HG02642 (cell line): Measurements from ENCODE around the gene EPHB6.

Experiments
- ATAC-seq: cut with Tn5 transposase; IDR thresholded peaks from one replicate; pipeline ENCODE4 v1.9.1; 2021; ENCODE audit warnings: mild to moderate bottlenecking; ENCODE audit not compliant: unreplicated experiment, poor library complexity

EPHB6 gene

GRCh38 chr7:142876236-142876960 is 21.5 kb downstream of the EPHB6 start:
- no peak for ATAC-seq

- no peak for ATAC-seq
Observed at GRCh38 chr7:142876991-142877910, 22.4 kb downstream of the EPHB6 start.

- no peak for ATAC-seq
Observed at GRCh38 chr7:142878315-142878714, 23.4 kb downstream of the EPHB6 start.

- ATAC-seq = no peak
Observed at GRCh38 chr7:142879060-142879459, 24.2 kb downstream of the EPHB6 start.

- peak; percentile 75 for ATAC-seq
Observed at GRCh38 chr7:142880876-142881505, 26.1 kb downstream of the EPHB6 start.

- no peak for ATAC-seq
Observed at GRCh38 chr7:142881586-142882337, 26.9 kb downstream of the EPHB6 start.

GRCh38 chr7:142882338-142882678 is 27.4 kb downstream of the EPHB6 start:
- no peak for ATAC-seq

- ATAC-seq = no peak
Observed at GRCh38 chr7:142883145-142883544, 28.3 kb downstream of the EPHB6 start.

GRCh38 chr7:142883571-142884285 is 28.9 kb downstream of the EPHB6 start:
- ATAC-seq = no peak

GRCh38 chr7:142884286-142884640 is 29.4 kb downstream of the EPHB6 start:
- ATAC-seq = no peak

GRCh38 chr7:142885311-142886230 is 30.7 kb downstream of the EPHB6 start, which contains the start of gene TRPV6:
Gene TRPV6 (minus strand): TSS chr7:142885745.
- no peak for ATAC-seq

GRCh38 chr7:142886866-142887265 is 32.0 kb downstream of the EPHB6 start:
- ATAC-seq = no peak

- no peak for ATAC-seq
Observed at GRCh38 chr7:142887282-142888015, 32.6 kb downstream of the EPHB6 start.

- no peak for ATAC-seq
Observed at GRCh38 chr7:142889816-142890215, 34.9 kb downstream of the EPHB6 start.

GRCh38 chr7:142890874-142891485 is 36.1 kb downstream of the EPHB6 start:
- ATAC-seq = no peak

GRCh38 chr7:142891490-142892082 is 36.7 kb downstream of the EPHB6 start:
- no peak for ATAC-seq

- ATAC-seq = no peak
Observed at GRCh38 chr7:142892951-142893350, 38.1 kb downstream of the EPHB6 start.
